ENCODE results near the gene TMEM106A.
"Not testable (repeated sequence)": the region's sequence is repeated elsewhere in the genome, so short reads cannot be mapped to it uniquely, and the experiment has no call there.

TMEM106A gene

GRCh38 chr17:43211480-43212402 lies at the start of gene TMEM106A:
Gene TMEM106A, plus strand, starts transcription at chr17:43211875. Its CDS starts 1,167 bp downstream, at chr17:43213042.
- peak; percentile 58 for DNase-seq (ENCODE audit: low read depth)

- not testable (repeated sequence) for DNase-seq (ENCODE audit: low read depth)
These were observed 45.7 kb upstream of the TMEM106A start for GRCh38 chr17:43165971-43166370.

- DNase-seq (ENCODE audit: low read depth): no peak
These were observed 42.0 kb upstream of the TMEM106A start for GRCh38 chr17:43169561-43170139.

- DNase-seq (ENCODE audit: low read depth): peak; percentile 71
These were observed 41.4 kb upstream of the TMEM106A start for GRCh38 chr17:43170140-43170765.

DNA sequence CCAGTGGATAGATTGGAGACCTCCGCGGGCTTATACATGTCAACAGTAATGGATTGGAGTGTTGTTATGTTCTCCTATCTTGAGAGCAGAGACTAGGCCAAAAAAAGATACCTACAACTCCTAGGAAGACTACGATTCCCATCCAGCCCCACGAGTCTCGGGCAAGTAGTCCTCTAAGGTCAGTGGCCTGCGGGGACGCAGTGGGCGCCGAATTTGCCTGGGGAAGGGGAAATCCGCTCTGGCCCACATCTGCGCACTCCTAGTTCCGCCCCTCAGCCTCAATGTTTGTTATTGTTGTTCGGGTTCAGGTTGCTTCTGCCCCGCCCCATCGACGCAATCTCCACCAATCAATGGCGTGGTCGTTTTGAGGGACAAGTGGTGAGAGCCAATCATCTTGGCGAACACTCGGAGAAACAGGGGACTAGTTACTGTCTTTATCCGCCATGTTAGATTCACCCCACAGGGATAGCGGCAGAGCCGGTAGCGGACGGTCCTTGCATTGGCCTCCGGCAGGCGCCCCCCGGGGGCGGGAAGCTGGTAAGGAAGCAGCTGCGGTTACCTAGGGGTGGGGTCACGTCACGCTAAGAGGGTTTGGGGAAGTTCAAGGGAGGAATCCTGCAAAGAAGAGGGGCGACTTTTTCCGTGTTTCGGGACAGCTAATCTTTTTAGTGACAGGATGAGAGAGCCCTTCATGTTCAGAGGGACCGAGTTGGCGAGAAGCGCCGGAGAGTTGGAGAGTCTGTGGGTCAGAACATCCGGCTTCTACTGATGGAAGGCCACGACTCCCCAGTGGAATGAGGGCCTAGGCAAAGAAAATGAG lies 40.7 kb upstream of the TMEM106A start, which contains the start of gene NBR1:
TSS of gene NBR1 (plus strand) at position 449 of the 820 bp plus-strand sequence. CDS start 4,586 bp downstream, outside the sequence.
- DNase-seq (ENCODE audit: low read depth): peak; percentile 87

GRCh38 chr17:43171586-43172487 lies 39.8 kb upstream of the TMEM106A start:
- no peak for DNase-seq (ENCODE audit: low read depth)

- DNase-seq (ENCODE audit: low read depth): no peak
These were observed 36.2 kb upstream of the TMEM106A start for GRCh38 chr17:43175213-43176118.

GRCh38 chr17:43176119-43176570 lies 35.5 kb upstream of the TMEM106A start:
- no peak for DNase-seq (ENCODE audit: low read depth)

DNA sequence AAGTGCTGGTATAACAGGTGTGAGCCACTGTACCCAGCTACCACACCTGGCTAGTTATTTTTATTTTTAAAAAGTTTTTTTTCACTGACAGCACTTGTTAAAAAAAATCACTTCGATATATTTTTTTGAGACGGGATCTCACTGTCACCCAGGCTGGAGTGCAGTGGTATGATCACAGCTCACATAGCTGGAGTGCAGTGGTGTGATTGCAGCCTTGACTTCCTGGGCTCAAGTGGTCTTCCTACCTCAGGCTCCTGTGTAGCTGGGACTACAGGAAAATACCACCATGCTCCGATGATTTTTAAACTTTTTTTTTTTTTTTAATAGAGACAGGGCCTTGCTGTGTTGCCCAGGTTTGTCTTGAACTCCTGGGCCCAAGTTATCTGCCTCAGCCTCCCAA lies 27.8 kb upstream of the TMEM106A start:
- no peak for DNase-seq (ENCODE audit: low read depth)

DNA sequence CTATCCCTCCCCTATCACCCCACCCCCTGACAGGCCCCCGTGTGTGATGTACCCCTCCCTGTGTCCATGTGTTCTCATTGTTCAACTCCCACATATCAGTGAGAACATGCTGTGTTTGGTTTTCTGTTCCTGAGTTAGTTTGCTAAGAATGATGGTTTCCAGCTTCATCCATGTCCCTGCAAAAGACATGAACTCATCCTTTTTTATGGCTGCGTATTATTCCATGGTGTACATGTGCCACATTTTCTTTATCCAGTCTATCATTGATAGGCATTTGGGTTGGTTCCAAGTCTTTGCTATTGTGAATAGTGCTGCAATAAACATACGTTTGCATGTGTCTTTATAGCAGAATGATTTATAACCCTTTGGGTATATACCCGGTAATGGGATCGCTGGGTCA lies 25.0 kb upstream of the TMEM106A start:
- not testable (repeated sequence) for DNase-seq (ENCODE audit: low read depth)

DNA sequence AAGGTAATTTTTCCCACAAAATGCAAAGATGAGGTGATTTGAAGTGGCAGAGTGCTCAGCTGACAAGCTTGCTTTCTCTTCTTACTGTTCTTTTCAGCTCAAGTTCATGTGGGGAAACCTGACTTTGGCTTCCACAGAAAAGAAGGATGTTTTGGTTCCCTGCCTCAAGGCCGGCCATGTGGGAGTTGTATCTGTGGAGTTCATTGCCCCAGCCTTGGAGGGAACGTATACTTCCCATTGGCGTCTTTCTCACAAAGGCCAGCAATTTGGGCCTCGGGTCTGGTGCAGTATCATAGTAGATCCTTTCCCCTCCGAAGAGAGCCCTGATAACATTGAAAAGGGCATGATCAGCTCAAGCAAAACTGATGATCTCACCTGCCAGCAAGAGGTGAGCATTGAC lies 18.4 kb upstream of the TMEM106A start:
- no peak for DNase-seq (ENCODE audit: low read depth)

GRCh38 chr17:43199633-43200032 lies 12.0 kb upstream of the TMEM106A start:
- no peak for DNase-seq (ENCODE audit: low read depth)

DNA sequence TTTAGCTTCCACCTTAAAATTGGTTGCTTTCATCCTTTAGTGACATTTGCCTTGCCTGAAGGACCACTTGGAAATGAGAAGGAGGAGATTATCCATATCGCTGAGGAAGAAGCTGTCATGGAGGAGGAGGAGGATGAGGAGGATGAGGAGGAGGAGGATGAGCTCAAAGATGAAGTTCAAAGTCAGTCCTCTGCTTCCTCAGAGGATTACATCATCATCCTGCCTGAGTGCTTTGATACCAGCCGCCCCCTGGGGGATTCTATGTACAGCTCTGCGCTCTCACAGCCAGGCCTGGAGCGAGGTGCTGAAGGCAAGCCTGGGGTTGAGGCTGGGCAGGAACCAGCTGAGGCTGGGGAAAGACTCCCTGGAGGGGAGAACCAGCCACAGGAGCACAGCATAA lies 11.5 kb upstream of the TMEM106A start:
- no peak for DNase-seq (ENCODE audit: low read depth)

DNA sequence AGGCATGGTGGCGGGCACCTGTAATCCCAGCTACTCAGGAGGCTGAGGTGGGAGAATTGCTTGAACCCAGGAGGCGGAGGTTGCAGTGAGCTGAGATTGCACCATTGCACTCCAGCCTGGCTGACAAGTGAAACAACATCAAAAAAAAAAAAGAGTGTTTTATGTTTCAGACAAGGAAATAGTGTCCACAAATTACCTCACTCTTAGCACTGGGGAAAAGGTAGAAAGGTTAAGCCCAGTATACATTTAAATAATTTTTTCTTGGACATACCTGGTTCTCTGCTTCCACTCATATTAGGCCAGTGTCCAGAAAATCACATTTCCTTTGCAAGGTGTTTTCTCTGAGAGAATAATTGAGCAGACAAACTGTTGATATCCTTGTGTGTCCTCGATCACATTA lies 8.7 kb upstream of the TMEM106A start:
- DNase-seq (ENCODE audit: low read depth): not testable (repeated sequence)

DNA sequence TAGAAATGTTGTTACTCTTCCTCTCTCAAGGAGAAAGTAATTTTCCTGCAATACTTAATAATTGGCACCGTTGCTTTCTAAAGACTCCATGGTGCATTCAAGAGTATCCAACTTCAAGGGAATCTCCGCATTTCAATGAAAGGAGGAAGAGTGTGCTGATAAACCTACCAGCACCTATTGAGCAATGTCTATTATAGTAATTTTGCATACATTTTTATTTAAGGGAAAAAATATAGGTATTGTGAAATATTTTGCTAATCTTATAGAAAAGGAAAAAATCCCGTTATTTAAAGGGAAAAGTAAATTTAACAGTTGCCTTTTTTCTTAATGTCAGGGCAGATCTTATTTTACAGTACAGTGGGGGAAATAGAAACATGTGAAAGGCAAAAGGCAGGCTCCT lies 1.1 kb upstream of the TMEM106A start:
- no peak for DNase-seq (ENCODE audit: low read depth)

- no peak for DNase-seq (ENCODE audit: low read depth)
These were observed 574 bp upstream of the TMEM106A start for GRCh38 chr17:43211123-43211479.

- DNase-seq (ENCODE audit: low read depth): no peak
These were observed 1.2 kb downstream of the TMEM106A start for GRCh38 chr17:43212641-43213490.

GRCh38 chr17:43213545-43213944 lies 1.9 kb downstream of the TMEM106A start:
- DNase-seq (ENCODE audit: low read depth): no peak

- DNase-seq (ENCODE audit: low read depth): no peak
These were observed 3.7 kb downstream of the TMEM106A start for GRCh38 chr17:43215341-43215740.
